ENCODE measurements around the gene HRAS. TPM values are rescaled to one million over a fixed set of nuclear protein-coding genes. Genes with fewer than 3 reads are reported as not detected.

The HRAS gene
- total RNA-seq, 1 donor from 2014 or later, result 43.6 TPM

DNA sequence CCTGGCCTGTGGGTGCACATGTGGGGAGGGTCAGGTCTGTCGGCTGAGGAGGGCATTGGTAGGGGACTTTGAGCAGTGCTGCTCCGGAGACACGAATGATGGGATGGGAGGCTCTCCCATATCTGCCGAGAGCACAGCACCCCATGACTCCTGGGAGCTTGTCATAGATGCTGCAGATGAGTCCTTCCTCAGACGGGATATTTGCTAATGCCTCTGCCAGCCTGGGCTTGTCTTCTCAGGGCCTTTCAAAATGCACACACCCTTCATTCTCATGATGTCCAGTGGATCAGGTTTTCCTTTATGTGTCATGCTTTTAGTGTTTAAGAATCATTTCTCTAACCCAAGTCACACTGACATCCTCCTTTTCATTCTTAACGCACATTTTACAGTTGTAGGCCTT lies 20.2 kb downstream of the HRAS start:
- DNase-seq (ENCODE audit: low spot score in 2 of 2), result no peak
- FAIRE-seq, result no peak

GRCh38 chr11:514606-515005 lies 20.8 kb downstream of the HRAS start:
- DNase-seq (ENCODE audit: low spot score in 2 of 2) (no peak), FAIRE-seq (no peak)

DNA sequence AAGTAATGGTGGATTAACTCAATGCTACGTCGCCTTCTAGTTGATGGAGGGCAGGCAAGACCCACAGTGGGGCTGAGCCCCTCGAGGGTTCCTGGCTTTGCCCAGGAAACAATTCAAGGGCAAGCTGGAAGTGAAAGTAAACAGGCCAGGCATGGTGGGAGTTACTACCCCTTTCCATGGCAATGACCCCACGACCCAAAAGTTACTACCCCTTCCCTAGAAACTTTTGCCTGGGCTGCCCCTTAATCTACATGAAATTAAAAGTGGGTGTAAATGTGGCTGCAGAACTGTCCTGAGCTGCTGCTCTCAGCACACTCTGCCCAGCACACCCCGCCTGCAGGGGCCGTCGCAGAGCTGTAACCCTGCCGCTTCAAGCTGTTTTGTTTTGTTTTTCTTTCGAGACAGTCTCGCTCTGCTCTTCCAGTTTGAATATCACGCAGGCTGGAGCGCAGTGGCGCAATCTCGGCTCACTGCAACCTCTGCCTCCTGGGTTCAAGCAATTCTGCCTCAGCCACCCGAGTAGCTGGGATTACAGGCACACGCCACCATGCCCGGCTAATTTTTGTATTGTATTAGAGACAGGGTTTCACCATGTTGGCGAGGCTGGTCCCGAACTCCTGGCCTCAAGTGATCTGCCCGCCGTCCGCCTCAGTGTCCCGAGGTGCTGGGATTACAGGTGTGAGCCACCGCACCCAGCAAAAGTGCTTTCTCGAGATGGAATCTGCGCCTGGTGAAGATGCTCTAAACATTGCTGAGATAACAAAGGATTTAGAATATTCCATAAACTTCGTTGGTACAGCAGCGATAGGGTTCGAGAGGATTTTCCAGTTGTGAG lies 22.4 kb downstream of the HRAS start:
- no peak for DNase-seq (ENCODE audit: low spot score in 2 of 2)
- FAIRE-seq, result no peak

DNA sequence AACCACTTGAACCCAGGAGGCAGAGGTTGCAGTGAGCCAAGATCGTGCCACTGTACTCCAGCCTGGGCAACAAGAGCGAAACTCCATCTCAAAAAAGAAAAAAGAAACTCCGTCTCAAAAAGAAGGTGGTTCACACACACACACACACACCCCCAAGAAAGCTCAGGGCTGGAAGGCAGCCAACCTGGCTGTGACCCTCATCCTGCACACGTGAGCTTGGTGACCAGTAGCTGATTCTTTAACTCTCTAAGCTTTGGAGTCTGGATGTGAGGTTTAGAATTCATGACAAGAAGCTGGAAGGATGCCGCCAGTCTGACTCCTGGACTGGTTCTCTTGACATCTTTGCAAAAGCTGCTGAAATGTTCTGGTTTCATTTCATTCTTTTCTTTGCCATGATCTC lies 26.4 kb downstream of the HRAS start:
- no peak for DNase-seq (ENCODE audit: low spot score in 2 of 2)
- no peak for FAIRE-seq

DNA sequence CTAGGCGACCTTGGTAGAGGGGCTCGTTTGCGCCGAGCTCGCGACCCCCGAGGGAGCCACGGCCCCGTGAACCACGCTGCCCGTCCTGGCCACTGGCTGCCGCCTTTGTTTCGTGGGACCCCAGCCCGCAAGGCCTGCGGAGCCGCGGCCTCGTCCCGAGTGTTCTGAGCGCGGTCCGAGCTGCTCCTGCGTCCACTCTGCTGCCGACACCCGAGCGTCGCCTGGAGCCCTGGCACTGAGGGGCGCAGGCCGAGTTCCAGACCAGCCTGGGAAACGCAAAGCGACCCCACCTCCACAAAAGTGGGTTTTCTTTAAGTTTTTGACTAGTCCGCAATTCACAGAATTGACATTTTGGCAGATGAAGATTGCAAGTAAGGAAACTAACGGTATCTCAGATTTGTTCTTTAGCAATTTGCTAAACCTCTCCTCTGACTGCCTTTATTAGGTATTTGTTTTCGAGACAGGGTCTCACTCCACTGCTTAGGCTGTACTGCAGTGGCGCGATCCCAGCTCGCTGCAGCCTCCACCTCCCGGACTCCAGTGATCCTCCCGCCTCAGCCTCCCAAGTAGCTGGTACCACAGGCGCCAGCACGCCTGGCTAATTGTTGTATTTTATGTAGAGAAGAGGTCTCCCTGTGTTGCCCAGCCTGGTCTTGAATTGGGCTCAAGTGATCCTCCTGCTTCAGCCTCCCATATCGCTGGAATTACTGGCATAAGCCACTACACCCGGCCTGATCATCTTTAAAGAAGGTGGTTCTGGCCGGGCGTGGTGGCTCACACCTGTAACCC lies 27.5 kb downstream of the HRAS start:
- FAIRE-seq, result no peak
- no peak for DNase-seq (ENCODE audit: low spot score in 2 of 2)

DNA sequence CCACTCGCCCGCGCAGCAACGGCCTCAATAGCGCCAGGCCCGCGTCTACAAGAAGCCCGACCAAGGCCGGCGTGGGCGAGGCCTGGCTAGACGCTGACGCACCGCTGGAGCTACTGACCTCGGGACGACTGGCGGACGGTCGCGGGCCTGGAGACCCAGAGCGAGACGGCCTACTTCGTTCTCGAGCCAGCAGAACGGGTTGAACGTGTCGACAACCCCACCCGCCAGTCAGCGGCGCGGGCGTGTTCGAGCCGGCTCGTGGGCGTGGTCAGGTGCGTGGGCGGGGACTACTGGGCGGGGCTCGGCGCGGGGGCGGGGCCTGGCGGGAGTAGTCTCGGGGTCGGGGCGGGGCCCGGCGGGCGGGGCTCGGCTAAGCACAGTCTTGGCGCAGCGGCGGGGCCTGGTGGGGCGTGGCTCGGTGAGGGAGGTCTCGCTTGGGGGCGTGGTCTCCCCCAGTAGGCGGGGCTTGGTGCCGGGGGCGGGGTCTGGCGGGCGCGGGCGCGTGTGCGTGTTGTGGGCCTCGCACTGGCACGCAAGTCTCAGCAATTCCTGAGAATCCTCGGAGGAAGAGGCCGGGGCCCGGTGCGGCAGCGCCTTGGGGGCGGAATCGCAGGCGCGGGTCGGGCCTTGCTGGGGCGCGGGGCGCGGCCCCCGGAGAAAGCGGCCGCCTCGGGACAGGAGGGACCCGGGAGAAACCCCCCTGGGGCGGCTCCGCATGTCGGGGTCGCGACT lies 28.2 kb downstream of the HRAS start, which contains the start of gene RNH1:
Gene RNH1 (minus strand): TSS at position 248 of the 732 bp plus-strand sequence. CDS start 5,080 bp downstream, outside the sequence.
- DNase-seq (ENCODE audit: low spot score in 2 of 2) (peak; percentile 99 to 100), FAIRE-seq (no peak)

- FAIRE-seq (no peak), DNase-seq (ENCODE audit: low spot score in 2 of 2) (peak; percentile 97 to 99)
Measured at GRCh38 chr11:506238-506994, 29.0 kb downstream of the HRAS start.

DNA sequence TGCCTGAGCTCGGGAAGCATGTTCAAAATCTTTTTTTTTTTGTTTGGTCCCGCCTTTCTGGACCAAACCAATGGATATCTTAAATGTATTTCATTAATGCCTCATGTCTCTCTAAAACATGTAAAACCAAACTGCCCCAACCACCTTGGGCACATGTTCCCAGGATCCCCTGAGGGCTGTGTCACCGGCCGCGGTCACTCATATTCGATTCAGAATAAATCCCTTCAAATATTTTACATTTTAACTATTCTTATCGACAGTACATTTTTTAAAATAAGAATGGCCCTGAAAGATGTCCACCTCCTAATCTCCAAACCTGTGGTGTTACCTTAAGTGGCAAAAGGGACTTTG lies 30.4 kb downstream of the HRAS start:
- no peak for DNase-seq (ENCODE audit: low spot score in 2 of 2)
- no peak for FAIRE-seq

DNA sequence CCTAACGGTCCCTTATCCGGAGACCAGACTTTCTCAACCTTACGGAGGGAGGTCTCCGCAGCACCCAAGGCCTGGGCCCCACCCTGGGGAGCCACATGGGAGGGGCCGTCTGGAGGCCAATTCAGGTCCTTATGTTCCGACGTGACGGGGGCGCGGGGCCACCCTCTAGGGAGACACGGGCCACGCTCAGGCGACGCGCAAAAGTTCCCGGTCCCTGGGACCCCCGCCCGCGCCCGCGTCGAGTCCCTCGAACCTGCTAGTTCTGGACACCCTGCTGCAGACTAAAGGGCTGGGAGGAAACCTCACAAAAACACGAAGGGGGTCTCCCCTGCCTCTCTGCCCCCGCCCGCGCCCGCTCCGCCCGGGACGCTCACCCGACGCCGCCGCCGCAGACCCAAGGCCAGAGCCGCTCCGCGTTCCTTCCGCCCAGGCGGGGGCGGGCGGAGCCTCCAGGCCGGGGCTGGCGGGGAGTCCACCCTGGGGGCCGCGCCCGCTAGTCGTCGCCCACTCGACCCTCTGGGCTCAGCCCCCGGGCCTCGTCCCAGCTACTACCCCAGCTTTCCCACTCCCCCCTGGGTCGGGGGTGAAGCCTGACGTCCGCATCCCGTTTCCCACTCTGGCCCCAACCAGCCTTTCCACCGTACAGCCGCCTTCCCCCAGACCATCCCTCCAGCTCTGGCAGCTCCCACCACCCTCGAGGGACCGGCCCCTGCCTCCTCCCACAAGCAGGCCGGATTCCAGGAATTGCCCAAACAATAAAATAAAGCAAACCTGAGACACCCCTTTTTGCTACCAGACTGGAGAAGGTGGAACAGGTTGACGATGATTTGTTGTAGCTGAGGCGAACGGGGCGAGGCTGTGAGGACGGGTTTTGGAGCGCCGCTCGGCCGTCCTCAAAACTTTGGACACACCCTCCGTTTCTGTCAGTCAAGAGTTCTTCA lies 31.1 kb downstream of the HRAS start:
- FAIRE-seq (no peak), DNase-seq (ENCODE audit: low spot score in 2 of 2) (peak in 1 of 2 donors; percentile 43)

DNA sequence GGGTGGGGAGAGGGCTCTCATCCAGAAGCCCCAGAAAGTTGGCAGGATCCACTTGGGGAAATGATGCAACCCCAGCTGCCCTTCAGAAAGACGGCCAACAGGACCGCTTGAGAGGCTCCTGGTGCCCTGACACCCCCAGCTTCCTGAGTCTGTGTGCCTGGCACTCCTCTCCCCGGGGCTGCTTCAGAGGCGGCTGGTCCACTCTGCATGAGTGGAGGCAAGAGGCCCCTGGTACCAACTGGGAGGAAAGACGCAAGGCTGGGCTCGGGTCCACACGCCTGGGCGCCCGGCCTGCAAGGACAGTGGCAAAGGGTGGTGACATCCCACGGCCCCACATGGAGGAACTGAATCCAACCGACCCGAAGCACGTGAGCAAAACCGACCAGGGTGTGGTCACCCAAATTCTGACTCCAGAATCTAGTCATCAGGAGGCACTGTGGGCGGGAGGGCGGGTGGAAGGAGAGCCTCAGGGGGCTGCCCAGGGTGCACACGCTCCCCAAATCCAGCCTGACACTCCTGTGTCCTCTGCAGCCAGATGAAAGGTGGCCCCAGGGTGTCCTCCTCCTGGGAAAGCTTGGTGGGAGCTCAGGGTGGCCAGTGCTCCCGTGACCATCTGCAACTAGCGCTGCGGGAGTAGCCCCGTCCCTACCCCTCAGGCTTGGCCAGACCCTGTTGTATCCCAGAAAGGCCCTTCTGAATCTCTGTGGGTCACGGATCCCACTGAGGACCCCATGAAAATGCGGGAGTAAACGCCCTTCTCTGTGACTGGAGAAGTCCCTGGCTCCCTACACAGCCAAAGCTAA lies 32.0 kb downstream of the HRAS start:
- DNase-seq (ENCODE audit: low spot score in 2 of 2), result peak; percentile 58 to 72
- no peak for FAIRE-seq

- no peak for FAIRE-seq
Measured at GRCh38 chr11:502288-503178, 32.8 kb downstream of the HRAS start.

GRCh38 chr11:501683-502287 lies 33.6 kb downstream of the HRAS start:
- no peak for FAIRE-seq

More at GRCh38 chr11:502288-503178, 32.8 kb downstream of the HRAS start:
- DNase-seq (ENCODE audit: low spot score in 2 of 2), result peak in 1 of 2 donors; percentile 14

DNA sequence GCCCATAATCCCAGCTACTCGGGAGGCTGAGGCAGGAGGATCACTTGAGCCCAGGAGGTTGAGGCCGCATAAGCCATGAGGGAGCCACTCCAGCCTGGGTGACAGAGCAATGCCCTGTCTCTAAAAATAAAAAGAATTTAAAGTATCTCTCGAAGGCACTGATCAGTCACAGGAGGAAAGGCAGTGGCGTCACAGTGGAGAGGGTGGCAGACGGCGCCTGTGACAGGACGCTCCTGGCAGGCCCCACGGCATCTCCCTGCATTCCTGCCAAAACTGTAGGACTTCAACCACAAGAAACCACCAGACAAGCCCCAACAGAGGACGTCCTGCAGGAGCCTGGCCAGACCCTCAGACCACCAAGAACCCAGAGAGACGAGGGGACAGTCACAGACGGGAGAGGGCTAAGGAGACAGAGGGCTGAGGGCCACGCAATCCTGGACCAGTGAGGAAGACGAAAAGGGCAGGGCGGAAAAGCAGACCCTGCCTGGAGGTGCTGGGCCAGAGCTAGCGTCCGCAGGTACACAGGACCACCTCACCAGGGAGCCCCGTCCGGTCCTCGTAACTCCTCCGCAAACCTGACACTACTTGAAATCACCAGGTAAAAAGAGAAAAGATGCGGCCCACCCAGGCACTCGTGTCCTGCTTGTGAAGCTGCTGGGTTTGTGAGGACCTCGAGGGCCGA lies 34.2 kb downstream of the HRAS start:
- no peak for DNase-seq (ENCODE audit: low spot score in 2 of 2)
- no peak for FAIRE-seq

More at GRCh38 chr11:501683-502287, 33.6 kb downstream of the HRAS start:
- DNase-seq (ENCODE audit: low spot score in 2 of 2), result peak in 1 of 2 donors; percentile 17

- FAIRE-seq (no peak), DNase-seq (ENCODE audit: low spot score in 2 of 2) (no peak)
Measured at GRCh38 chr11:499201-500076, 35.9 kb downstream of the HRAS start.
